HPDE6-E6E7 (cell line): Measurements from ENCODE around the gene PRKCE.

Experiments used
- DNase-seq: peaks from one replicate; pipeline ENCODE4 v3.0.0; 2011; ENCODE audit warnings: missing footprints; ENCODE audit errors: extremely low spot score

PRKCE gene

DNA sequence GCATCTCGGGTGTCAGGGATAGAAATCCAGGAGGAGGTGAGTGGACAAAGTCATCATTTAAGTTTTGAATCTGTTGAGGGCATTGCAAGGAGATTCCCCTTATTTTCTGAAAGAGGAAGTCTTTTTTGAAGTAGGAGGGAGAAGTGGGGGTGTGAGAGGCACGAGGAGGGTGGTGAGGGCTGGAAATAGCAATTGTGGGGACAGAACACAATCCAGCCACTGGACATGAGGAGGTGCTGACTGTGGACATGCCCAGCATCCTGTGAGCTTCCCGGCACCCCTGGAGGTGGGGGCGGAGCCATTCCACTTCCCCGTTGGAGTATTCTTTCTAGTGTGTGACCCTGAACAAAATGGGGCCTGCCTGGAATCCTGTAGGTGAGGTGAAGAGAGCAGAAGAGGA is 335.0 kb downstream of the PRKCE start:
- no peak for DNase-seq

DNA sequence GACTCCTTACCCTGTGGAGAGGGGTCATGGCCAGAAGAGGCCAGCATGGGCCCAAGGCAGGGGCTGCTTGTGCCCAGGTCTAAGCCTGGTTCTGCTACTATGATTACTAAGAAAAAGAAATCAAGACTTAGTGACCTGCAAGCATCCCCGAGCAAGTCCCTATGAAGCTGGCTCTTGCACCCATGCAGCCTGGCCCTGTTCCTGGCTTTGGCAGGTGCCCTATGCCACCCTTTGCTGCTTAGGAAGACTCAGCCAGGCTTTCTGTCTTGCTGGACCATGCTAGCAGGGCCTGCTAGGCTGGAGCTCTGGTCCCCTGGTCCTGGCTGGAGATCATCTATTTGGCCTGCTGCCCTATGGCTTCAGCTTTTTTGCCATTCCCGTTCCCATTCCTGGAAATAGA is 336.4 kb downstream of the PRKCE start:
- DNase-seq = no peak

DNA sequence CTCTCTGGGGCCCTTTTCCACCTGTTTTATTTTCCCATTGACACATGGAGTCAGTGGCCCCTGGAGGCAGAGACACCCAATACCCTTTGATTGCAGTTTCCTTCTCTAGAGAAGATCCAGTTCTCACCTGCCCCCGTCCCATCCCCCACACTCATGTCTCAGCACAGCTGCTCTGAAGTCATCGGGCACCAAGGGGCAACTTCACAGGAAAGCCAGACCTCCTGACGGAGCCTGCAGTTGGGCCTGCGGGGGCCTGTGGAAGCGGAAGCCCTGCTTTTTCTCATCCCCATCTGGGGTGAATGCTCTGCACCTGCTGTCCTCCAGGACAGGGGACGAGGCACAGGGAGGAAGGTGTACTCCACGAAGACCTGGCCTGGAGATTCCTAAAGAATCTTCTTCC is 337.4 kb downstream of the PRKCE start:
- no peak for DNase-seq

DNA sequence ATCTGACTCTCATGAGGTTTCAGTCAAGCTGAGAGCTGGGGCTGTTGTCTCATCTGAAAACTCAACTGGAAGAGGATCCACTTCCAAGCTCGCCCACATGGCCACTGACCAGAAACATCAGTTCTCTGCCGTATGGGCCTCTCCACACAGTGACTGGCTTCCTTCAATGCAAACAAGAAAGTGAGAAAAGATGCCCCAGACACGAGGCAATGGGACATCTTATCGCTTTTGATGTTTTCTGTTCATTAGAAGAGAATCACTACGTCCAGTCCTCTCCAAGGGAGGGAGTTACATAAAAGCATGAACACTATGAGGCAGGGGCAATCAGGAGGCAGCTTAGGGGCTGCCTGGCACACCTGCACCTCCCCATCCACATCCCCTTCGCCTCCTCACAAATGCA is 338.7 kb downstream of the PRKCE start:
- no peak for DNase-seq

DNA sequence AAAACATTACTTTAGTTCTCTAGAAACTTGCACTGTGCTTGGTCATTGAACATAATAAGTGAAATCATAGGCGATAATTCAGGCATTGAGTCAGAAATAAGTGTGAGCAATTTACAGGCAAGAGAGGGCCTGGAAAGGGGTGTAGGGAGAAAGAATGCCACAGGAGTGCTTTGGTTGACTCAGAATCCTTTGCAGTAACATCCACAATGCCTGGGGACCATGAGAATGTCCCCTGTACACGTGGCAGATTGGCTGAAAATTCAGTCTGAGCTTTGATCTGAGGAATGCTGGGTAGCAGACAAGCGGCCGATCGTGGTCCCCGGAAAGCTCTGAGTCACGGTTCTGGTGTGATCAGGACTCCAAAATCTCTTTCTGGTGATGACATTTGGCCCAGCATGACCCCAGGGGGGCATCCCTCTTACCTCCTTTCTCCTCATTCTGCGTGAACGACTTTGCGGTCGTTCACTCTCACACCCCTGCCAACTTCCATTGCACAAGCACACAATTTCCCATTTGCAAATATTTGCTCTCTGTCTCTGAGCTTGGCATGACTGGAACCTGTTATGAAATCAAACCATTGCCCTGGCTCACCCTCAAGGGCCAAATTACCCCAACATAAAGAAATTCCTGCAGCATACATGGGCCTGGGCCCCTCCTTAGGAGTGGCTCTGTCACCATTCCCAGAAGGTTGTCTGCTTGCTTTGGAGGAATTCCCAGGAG is 340.7 kb downstream of the PRKCE start:
- DNase-seq = peak; percentile 31

DNA sequence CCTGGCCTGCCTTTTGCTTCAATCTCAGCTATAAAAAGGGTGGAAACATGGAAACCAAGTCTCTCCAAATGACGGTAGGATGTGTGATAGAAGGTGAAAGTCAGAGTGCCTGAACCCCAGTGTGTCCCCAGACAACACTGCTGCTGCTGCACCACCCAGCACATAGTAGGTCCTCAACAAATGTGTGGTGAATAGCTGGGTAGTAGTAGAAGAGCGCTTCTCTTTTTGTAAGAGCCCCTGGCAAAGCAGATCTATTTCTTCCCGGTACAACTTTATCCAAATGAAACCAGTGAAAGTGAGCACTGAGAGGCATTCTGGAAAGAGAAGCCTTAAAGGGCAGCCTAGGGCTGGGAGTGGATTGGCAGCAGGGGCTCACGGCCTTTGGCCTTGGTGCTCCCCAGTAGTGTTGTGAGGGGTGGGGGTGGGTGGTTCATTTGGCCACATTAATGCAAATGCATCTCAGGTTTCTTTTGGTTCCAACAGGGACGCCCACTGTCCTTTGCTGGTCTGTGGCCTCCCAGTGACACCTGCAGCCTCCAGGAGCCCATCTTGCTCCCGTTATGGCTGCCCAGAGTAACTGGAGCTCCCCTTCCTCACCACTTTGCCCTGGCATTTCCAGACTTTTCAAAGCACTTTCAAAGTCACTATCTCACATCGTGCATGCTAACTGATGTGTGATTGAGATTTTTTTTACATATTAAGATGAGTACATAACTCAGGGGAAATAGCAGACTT is 341.4 kb downstream of the PRKCE start:
- DNase-seq = no peak

DNA sequence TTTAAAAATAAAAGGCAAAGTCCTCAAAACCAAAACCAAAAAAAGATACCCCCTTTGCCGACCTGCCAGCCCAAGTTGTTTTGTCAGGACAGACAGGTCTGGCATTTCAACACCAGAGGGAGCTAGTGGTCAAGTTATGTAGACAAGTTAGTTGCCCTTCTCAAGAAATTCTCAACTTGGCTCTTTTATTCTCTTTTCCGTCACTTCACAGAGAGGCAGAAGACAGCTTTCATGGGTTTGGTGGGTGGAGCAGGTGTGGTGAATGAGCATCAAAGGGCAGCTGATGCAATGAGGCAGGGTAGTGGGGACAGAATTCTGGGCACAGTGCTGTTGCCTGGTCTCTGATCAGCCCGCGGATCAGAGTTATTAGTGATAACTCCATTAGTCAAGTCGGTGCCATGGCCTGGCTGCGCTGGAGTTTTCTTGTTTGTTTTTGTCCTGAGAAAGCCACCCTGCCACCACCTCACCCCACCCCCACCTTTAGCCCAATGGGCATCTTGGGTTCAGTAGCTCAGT is 342.1 kb downstream of the PRKCE start:
- DNase-seq = peak; percentile 41

DNA sequence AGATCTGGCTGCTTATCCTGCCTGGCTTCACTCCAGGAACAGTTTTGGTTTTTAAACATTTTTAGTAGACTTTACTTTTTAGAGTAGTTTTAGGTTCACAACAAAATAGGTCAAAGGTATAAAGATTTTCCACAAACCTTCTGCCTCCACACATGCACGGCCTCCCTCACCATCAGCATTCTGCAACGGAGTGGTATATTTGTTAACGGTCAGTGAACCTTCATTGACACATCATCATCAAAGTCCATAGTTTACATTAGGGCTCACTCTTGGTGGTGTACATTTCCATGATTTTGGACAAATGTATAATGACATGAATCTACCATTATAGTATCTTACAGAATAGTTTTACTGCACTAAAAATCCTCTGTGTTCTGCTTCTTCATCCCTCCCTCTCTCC is 342.6 kb downstream of the PRKCE start:
- DNase-seq = no peak

DNA sequence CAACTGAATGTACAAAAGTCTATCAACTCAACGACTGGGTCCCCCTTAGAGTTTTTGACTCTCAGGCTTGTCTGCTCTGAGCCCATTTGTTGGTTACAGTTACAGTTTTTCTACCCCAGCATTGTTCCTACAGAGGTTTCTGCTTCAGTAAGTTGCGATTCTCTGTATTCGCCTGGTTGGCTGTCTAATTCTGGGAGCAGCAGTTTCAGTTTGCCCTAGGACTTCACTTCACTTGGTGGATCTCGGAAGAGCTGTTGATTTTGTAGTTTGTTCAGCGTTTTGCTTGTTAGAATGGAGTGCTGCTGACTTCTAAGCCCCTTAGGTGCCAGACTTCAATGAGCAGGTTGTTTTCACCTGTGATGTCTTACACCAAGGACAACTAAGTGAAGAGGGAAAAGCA is 349.2 kb downstream of the PRKCE start:
- no peak for DNase-seq

DNA sequence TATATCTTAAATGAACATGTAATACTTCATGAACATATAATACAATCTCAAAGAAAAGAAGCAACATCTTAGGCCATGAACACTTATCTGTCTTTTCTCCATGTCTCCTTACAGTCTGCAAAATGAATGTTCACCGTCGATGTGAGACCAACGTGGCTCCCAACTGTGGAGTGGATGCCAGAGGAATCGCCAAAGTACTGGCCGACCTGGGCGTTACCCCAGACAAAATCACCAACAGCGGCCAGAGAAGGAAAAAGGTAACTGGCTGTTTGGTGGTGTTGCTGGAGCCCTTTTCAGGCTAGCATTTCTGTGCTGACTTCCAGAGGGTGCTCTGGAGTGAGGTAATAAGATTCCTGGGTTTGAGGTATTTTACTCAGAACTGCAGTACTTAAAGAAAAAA is 349.8 kb downstream of the PRKCE start:
- DNase-seq = no peak

DNA sequence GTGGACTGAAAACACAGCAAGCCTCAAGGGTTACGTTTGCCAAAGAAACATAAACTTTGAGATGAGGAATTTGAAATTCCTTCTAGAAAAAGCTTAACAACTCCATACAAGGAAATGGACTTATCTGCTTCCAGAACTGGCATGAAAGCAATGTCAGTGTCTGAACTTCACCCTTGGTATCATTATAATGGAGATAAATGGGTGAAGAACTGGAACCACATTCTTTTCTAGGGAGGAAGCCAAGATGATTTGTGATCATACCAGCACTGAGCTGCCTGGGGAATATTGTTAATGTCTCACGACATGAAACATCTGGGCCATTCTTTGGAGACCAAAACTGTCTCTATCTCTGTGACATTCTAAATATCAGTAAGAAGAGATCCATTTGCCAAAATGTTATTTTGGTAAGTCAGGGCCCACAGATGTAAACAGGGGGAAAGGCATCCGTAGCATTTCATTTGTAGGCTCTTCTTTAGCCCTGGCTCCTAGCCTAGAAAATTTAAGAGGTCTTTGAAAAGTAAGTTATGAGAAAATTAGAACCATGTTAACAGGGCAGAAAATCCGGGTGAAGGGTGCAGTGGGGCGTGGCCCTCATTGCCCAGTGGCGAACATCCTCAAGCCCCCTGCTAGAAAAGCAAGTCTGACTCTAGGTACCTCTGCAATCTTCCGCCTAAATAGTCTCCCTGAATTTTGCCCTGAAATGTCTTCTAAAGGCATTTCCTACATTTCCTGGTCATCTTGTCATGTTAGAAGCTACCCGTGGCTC is 350.4 kb downstream of the PRKCE start:
- DNase-seq = no peak

DNA sequence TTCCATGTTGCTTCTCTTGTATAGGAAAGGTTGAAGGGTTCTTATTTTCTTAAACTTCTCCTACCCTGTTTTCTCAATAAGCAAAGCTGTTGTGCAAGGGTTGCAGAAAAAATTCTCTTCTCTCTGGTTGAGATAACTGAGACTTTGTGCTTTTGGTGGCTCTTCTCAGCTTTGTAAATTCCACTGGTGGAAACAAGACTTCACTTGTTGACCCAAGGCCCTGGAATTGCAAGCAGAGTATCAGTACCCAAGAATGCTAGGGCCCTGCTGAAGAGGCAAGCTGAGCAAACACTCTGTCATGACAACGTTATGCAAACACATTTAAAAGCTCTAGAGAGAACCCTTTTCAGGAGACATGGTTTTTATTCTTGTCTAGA is 351.0 kb downstream of the PRKCE start:
- no peak for DNase-seq

DNA sequence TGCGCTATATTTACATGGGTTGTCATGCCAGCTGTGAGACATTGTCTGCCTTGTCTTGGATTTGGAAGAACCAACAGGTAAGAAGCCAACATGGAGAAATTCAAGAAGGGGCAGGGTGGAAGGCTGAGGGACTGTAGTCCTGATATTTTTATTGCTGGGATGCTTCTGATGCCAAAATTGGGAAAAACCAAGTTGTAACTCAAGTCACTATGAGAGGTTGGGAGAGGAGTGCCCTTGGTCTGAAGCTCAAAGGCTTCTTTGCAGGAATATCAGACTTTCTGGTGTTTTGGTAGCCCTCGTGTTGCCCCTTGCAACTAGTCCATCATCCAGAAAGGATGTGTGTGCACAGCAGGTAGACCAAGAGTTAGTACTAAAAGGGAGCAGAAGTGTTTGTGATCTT is 351.5 kb downstream of the PRKCE start:
- no peak for DNase-seq

DNA sequence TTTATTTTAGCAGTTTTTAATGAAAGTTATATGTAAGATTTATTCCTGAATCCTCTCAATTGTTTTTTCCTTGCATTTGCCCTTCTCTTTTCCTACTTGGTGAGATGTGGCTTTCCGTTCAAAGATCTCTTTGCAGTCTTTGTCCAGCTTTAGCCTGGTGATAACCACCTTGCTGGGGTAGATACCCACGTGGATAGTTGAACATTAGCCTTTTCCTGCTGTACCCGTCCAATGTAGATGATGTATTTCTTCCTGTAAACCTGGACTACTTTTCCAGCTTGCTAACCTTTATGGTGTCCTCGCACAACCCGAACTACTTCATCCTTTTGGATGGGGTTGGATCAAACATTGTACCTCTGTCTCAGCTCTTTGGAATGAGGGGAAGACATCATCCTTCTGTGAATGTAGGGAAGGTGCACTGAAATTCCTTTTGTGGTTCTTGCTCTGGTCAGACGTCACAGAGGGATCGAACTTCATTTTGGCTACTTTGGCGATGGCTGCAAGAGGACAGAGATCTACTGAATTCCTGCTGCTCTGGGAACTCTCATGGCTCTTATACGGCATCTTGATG is 352.5 kb downstream of the PRKCE start:
- DNase-seq = no peak

DNA sequence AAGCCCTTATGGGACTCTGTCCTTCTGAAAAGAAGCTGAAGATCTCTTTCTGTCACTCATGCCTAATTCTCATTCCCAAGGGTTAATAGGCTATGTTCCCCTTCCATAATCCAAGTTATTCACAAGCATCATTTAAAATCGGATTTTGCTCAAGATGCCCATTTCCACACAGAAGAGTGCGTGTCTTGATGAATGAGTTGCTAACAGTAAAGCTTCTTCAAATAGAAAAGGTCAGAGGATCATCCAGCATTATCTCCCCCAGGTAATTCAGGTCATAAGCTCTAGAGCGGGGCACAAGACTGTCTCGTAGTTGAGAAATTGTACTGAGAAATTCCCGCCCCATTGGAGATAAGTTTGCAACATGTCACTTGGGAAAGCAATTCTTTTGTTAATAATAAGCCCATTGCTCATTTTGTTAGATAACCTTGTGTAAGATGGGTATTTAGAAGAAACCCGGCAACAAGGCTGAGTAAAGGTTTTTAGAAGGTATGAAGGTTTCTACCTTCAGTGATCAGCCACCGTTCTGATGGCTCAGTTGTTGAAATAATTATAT is 355.1 kb downstream of the PRKCE start:
- no peak for DNase-seq

DNA sequence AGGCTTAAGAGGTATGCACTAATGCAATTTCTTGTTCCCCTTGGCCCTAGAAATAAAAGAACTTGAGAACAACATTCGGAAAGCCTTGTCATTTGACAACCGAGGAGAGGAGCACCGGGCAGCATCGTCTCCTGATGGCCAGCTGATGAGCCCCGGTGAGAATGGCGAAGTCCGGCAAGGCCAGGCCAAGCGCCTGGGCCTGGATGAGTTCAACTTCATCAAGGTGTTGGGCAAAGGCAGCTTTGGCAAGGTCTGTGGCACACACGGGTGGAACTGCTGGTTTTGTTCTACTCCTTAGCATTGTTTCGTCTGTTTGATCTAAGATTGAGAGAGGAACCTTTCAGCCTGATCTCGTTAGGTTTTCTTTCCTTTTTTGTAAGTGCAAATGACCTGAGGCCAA is 355.9 kb downstream of the PRKCE start:
- no peak for DNase-seq

DNA sequence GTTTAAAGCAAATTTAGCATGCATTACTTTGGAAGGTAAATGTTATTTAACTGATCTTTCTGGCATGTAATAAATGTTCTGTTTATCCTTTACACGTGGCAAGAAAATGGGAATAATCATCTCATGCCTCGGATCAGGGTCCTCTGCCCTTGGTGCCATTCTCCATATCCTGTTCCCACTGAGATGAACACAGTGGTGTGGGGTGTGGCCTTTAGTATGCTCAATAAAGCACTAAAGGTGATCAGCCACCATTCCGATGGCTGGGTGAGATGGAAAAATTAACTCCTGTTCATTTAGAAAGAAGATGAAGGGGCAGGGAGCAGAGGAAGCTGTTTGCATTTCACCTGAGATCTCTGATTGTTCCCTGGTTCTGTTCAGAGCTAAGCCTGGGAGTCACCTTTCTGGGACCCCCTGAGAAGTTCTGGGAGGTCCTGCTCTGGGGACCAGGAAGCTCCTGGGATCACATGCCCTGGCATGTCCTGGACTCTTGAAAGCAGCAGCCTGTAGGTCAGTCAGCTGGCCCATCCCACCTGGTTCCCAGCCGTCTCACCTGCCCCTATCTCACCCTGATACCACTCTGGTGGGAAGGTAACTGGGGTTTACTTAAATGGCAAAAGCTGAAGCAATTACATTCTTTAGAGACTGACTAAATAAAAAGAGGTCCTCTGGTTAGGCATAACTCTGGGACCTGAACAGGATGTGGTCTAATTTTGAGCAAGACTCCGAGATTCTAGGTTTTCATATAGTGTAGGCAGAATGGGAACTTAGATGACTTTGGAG is 356.8 kb downstream of the PRKCE start:
- no peak for DNase-seq

DNA sequence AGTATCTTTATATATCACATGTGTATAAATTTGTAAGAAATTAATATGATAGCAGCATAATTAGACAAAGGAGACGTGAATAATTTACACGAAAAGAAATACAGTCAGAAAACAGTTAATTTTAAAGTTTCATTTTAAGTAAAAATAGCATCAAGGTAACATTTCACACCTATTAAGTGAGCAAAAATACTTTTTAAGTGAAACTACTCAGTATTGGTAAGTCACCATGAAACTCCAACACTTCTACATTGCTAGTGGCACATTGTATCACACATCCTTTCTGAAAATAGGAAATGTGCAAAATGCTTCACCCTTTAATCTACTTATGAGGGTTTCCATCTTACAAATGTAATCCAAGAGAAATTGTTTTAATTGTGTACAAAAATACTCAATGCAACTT is 357.8 kb downstream of the PRKCE start:
- DNase-seq = no peak

DNA sequence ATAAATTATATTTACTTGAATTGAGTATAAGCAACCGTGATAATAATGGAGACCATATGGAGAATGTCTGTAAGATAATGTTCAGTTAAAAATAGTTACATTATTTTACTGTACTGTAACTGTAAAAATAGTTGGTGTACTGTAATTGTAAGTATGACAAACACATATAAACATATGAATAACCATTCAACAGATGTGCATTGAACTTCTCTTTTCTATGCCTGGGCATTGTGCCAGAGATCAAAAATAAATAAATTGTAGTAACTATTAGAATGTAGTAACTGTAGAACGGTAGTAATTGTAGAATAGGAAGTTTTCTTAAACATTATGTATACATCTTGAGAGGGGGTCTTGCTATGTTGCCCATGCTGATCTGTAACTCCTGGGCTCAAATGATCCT is 358.3 kb downstream of the PRKCE start:
- DNase-seq = no peak

DNA sequence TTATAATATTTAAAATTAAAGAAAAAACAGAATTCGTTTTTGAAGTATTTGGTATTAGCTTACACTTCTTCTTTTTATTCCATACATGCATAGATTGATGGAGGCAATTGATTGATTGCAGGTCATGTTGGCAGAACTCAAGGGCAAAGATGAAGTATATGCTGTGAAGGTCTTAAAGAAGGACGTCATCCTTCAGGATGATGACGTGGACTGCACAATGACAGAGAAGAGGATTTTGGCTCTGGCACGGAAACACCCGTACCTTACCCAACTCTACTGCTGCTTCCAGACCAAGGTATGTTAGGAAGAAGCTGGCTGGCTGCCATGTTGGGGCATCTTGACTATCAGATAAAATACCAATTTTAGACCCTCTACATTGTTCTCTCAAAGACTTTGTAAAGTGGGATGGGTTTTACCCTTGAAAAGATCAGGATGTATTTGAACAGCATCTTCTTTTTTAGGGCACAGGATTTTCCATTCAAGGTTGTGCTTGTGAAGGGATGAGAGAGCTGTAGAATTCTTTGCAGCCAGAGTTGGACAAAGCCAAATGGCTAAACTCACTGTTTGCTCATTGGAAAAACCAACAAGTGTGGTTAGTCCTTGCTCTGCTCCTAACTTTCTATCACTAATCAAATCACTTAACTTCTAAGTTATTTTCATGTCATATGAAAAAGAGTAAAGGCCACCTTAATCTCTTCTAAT is 358.9 kb downstream of the PRKCE start:
- no peak for DNase-seq
